ENCODE data around the gene ZNF354B. TPM values are rescaled to one million over a fixed set of nuclear protein-coding genes. Genes with fewer than 3 reads are reported as not detected.

ZNF354B gene
- total RNA-seq (10 to 100 TPM; 15.0 to 21.8 (median 16.3) TPM), polyA plus RNA-seq (10 to 100 TPM in 1 of 2 donors, 1 to 10 TPM in 1; 9.5 to 10.8 TPM)
- long read RNA-seq, donor 1, transcript ZNF354B-201 (5 exons, 2,802 nt): major isoform, 9 of 14 reads
- long read RNA-seq, donor 1, partial matches to known transcripts: 1 of 14 reads
- long read RNA-seq, donor 1, other reads (novel, unspliced or antisense): 4 of 14 reads
- long read RNA-seq, donor 2, partial matches to known transcripts: 0 of 3 reads
- long read RNA-seq, donor 2, other reads (novel, unspliced or antisense): 0 of 3 reads
- long read RNA-seq, donor 3, transcript ZNF354B-202 (4 exons, 763 nt): major isoform, 7 of 24 reads
- long read RNA-seq, donor 3, partial matches to known transcripts: 7 of 24 reads
- long read RNA-seq, donor 3, other reads (novel, unspliced or antisense): 7 of 24 reads

DNA sequence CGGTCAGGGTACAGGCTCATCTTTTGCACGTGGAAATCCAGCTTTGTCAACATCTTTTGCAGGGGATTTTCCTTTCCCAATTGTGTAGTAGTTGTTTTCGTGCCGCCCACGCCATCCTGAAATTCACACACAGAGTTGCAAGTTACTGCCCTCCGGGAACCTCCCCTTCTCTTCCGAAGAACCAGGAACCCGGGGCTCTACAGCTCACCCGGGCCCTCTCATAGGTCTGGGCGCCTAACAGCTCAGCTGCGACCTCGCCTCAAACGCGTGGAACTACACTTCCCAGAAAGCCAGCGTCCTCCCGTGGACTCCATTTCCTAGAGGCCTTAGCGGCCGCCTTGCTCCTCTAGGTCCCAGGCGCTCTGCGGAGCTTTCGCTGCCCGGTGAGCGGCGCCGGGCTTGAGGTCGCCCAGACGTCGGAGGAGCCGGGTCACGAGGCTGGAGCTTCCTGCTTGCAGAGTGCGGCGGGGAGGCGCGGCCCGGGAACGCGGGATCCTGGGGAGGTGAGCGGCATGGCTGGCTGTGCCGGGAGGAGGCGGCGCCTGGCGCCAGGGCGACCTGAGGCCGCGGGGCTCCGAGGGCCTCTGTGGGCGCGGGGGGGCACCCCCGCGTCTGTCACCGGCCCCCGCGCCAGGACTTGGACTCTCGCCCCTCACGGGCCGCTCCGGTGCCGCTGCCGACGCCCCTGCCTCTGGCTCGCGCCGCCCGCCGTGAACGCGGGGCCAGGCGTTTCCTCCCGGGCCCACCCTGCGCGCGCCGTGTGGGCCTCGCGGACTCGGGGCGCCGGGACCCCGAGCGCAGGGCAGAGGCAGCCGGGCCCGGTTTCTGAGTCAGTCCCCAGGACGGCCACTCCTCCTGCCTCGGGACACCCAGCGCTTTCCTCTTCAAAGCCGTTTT lies at the start of gene ZNF354B:
Gene ZNF354B, plus strand, starts transcription at position 329 of the 897 bp plus-strand sequence. CDS start 1,095 bp downstream, outside the sequence.
- H3K27ac ChIP-seq: peak within 1 kb of the TSS; percentile 71 to 84
- no peaks in the 10 kb centered on the region for H3K9me3 ChIP-seq
- TF ChIP-seq POLR2A (IDR thresholded peaks at IDR 0.05) (peak; percentile 50), EP300 (IDR thresholded peaks at IDR 0.05) (no peak)
- TF ChIP-seq, protein P1, sequence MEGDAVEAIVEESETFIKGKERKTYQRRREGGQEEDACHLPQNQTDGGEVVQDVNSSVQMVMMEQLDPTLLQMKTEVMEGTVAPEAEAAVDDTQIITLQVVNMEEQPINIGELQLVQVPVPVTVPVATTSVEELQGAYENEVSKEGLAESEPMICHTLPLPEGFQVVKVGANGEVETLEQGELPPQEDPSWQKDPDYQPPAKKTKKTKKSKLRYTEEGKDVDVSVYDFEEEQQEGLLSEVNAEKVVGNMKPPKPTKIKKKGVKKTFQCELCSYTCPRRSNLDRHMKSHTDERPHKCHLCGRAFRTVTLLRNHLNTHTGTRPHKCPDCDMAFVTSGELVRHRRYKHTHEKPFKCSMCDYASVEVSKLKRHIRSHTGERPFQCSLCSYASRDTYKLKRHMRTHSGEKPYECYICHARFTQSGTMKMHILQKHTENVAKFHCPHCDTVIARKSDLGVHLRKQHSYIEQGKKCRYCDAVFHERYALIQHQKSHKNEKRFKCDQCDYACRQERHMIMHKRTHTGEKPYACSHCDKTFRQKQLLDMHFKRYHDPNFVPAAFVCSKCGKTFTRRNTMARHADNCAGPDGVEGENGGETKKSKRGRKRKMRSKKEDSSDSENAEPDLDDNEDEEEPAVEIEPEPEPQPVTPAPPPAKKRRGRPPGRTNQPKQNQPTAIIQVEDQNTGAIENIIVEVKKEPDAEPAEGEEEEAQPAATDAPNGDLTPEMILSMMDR (IDR thresholded peaks at IDR 0.05): no peak
- H3K36me3 ChIP-seq: no peaks in the 10 kb centered on the region
- peak within 1 kb of the TSS; percentile 76 for H3K4me3 ChIP-seq
- peak; percentile 84 to 89 (median 86) for DNase-seq
- intact Hi-C loops (cut with DNase I): loop anchor here in 2 of 4 donors (5.0 to 10.0 kb wide), 5 partner anchors 125 to 487 kb away; partner anchors contain the start of genes ZNF354A (in 2 of the 2), ADAMTS2 (in 1 of the 2), CLK4 (in 1 of the 2) and ZNF354C (in 1 of the 2)
- WGBS, 3 donors: 0 to 1% (median 1%) methylated on average over 36 to 86 of the region's 86 CpGs
- peaks cover 2% of the 10 kb centered on the region for H3K4me1 ChIP-seq (ENCODE audit: insufficient read depth)
- no peaks in the 10 kb centered on the region for H3K27me3 ChIP-seq

- DNase-seq: no peak
- 80 to 86% (median 82%) methylated on average over 8 of the region's 8 CpGs for WGBS, 3 donors
- TF ChIP-seq EP300 (IDR thresholded peaks at IDR 0.05): no peak
- no peak for TF ChIP-seq POLR2A (IDR thresholded peaks at IDR 0.05)
- TF ChIP-seq, protein P1 (IDR thresholded peaks at IDR 0.05): no peak
These were observed 42.2 kb upstream of the ZNF354B start for GRCh38 chr5:178817506-178817905.

GRCh38 chr5:178818094-178818493 lies 41.7 kb upstream of the ZNF354B start:
- no peak for TF ChIP-seq POLR2A (IDR thresholded peaks at IDR 0.05)
- TF ChIP-seq EP300 (IDR thresholded peaks at IDR 0.05): no peak
- TF ChIP-seq, protein P1 (IDR thresholded peaks at IDR 0.05): no peak
- no peak for DNase-seq

More at GRCh38 chr5:178817506-178817905, 42.2 kb upstream of the ZNF354B start:
- Histone ChIP-seq H3K36me3 (no peaks in the 10 kb centered on the region), H3K9me3 (no peaks in the 10 kb centered on the region), H3K4me3 (no peak overlapping the region), H3K4me1 (ENCODE audit: insufficient read depth) (no peaks in the 10 kb centered on the region), H3K27ac (no peak overlapping the region), H3K27me3 (no peaks in the 10 kb centered on the region)
- intact Hi-C loops (cut with DNase I): no loop called here

DNA sequence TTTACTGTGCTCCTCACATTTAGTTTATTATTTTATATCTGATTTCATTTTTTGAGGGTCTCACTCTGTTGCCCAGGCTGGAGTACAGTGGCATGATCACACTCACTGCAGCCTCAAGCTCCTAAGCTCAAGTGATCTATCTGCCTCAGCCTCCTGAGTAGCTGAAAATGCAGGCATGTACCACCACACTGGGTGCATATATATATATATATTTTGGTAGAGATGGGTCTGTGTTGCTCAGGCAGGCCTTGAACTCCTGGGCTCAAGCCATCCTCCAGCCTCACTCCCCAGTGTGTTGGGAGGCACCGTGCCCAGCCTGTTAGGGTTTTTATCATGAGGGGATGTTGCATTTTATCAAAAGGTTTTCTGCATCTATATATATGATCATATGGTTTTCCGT lies 39.8 kb upstream of the ZNF354B start:
- WGBS, 3 donors: 76 to 80% (median 77%) methylated on average over 2 of the region's 2 CpGs
- TF ChIP-seq POLR2A (IDR thresholded peaks at IDR 0.05): no peak
- TF ChIP-seq EP300 (IDR thresholded peaks at IDR 0.05): no peak
- TF ChIP-seq, protein P1 (IDR thresholded peaks at IDR 0.05): no peak
- H3K27ac ChIP-seq: no peak overlapping the region
- no peak overlapping the region for H3K4me3 ChIP-seq
- no peaks in the 10 kb centered on the region for H3K27me3 ChIP-seq
- no peaks in the 10 kb centered on the region for H3K9me3 ChIP-seq
- H3K4me1 ChIP-seq (ENCODE audit: insufficient read depth): no peaks in the 10 kb centered on the region
- DNase-seq: no peak
- no peaks in the 10 kb centered on the region for H3K36me3 ChIP-seq
- intact Hi-C loops (cut with DNase I): no loop called here

More at GRCh38 chr5:178818094-178818493, 41.7 kb upstream of the ZNF354B start:
- Histone ChIP-seq H3K27ac (no peak overlapping the region), H3K36me3 (no peaks in the 10 kb centered on the region), H3K4me3 (no peak overlapping the region), H3K27me3 (no peaks in the 10 kb centered on the region), H3K4me1 (ENCODE audit: insufficient read depth) (no peaks in the 10 kb centered on the region), H3K9me3 (no peaks in the 10 kb centered on the region)
- WGBS, 3 donors: 83 to 89% (median 86%) methylated on average over 14 of the region's 14 CpGs
- intact Hi-C loops (cut with DNase I): no loop called here
